Glomerular visceral epithelial cell (primary cell): ENCODE measurements around the gene UBE3D.
"Not testable (repeated sequence)": the region's sequence is repeated elsewhere in the genome, so short reads cannot be mapped to it uniquely, and the experiment has no call there.

Experiments used
- DNase-seq: peaks from one replicate; pipeline ENCODE4 v3.0.0-alpha.2; 2016; ENCODE audit errors: extremely low spot score

The UBE3D gene

DNA sequence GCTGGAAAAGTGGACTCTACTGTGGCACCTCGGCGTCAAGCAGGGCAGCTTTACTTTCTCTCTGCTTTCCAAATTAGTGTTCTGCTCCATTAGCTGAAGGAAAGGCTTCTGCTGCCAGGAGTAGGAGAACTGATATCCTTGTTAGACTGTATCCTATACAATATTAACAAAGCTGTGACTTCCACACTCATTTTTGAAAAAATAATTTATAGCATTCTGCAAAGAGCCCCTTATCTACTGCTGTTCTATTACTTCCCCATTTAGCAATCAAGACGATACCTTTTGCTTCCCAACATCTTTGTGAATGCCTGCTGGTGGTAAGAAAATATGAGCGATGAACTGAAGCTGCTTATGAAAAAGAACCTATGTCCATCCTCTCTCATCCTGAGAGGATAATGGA, 151.1 kb downstream of the UBE3D start:
- DNase-seq, result no peak

DNA sequence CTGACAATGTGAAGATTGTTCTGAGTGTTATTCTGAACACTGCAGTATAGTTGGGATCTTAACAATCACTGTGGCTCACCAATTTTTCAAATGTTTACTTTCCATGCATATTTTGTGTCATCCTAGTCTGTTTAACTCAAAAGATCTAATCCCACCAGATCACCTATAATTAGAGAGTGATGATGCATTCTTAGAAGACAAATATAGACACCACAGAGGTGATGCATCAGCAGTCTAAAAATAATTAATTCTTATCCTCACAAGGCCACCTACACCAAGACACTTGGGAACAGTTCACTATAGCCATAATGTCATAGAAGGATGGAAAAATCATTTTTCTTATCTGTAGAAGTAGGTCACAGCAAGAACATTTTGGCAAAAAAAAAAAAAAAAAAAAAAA, 154.8 kb downstream of the UBE3D start:
- DNase-seq, result no peak

DNA sequence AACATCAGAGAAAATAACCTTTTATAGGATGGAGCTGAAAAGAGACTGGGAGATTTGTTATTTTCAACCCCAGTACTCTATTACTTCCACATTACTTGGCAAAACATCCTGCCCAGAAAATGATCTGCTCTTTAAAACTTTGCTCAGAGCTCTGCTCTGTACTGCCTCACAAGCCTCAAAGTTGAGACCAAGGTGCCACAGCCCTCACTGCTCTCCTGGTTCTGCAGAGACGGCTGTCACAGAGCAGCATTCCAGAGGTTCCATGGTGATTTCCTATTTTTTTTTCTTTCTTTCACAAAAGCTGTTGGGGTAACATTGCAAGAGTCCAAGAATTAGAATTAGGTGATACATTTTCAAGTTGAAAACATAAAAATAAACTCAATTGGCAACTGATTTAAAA, 155.2 kb downstream of the UBE3D start:
- no peak for DNase-seq

DNA sequence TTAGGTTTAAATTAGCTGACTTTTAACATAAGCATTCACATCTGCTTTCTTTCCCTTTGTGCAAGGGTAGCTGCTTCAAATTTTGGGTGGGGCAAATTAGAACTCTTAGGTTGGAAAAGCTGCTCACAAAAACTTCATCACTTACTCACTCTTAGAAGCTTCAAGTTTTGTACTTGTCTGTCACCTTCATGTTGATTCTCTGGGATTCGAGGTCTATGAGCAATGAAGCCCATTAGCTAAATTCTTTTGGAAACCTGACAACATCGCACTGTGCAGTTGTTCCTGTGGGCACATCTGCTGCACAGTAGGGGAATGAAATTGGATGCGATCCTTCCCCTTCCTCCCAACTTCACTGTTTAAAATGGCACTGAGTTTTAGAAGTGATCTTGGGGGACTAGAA, 156.1 kb downstream of the UBE3D start:
- no peak for DNase-seq

DNA sequence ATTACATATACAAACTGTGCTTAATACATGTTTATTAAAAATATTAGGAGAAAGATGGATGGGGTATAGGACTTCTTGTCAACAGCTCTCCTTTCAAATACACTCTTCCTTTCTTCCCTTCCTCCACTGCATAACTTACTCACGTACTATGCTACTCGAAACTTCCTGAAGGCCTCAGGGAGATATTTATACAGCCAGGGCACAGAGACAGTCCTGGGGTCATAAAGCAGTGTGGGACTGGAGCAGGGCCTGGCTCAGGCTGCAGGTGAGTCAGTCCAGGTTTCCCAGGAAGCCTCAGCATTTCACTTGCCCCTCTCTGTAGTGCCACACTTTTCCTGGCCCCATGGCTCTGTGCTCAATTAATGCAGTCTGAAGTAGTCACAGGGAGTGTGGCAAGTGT, 157.0 kb downstream of the UBE3D start:
- no peak for DNase-seq

DNA sequence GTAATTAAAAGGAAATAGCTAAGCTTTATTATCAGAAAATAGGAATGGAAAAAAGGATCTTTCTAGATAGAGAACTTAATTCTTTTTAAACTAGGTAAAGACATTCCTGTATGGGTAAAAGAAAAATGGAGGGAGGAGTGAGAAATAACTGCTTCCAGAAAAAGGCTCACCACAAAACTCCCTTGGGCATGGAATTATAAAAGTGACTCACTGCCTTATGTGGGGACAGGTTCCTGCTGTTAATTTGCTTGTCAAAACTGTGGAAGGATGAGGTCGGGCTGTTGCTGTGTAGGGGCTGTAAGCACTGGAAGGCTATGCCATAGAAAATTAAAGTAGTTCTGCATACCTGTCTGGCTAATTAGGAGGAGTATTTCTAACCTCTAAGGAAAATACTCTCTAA, 158.7 kb downstream of the UBE3D start:
- DNase-seq, result peak; percentile 67

DNA sequence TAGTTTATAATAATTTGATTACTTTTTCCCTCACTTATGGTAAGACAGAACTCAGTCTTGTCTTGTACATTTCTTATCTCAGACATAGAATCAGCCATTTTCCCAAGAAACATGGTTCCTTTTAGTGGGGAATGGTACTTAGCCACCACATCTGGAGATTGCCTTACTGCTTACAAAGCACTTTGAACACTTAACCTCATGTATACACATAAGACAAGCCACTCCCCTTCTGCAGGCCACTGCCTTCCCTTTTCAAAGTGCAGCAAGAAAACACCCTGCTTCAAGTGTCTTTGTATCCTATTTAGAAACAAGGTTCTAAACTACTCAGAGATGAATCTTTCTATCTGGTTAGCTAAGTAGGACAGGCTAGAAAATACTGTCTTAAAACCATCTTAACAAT, 159.2 kb downstream of the UBE3D start:
- DNase-seq, result no peak

DNA sequence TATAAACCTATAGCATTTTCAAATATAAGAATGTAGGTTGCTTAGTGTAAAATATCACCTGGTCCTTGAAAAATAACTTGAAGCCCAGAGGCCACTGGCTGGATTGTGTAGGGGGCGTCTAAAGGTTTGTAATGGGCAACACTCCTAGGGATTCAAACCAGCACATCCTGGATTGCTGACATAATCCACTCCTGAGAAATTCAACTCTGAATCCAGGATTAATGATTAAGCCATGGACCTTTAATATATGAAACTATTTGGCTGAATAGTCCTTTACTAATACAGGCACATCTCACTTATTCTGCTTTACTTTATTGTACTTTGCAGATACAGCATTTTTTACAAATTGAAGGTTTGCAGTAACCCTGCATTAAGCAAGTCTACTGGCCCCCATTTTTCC, 160.8 kb downstream of the UBE3D start:
- DNase-seq, result peak; percentile 40

DNA sequence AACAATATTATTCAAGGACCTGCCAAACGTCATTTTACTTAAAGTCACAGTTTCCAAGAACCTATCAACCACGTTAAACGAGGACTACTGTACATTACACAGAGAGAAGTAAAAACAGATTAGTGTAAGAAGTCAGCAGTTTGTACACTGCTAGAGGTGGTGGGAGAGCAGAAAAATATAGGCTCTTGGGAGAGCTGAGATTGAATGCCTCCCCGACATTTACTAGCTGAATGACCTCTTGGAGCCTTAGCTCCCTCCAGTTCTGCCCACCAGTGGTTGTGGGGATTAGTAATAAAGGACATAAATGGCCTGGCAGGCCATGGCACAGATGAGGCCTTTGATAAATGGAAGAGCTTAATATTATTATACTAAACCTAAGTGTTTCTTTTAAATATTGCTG, 161.4 kb downstream of the UBE3D start:
- no peak for DNase-seq

DNA sequence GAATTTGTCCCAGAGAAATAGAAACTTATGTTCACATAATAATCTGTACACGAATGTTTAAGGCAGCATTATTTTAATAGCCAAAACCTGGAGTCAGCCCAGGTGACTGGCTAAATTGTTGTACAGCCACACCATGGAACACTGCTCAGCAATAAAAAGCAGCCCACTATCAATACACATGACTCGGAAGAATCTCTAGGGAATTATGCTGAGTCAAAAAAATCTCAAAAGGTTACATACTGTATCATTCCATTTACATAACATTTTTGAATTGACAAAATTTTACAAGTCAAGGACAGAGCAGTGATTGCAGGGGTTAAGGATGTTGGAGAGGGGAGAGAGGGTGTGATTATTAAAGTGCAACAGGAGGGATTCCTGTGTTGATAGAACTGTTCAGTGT, 163.4 kb downstream of the UBE3D start:
- DNase-seq, result no peak

DNA sequence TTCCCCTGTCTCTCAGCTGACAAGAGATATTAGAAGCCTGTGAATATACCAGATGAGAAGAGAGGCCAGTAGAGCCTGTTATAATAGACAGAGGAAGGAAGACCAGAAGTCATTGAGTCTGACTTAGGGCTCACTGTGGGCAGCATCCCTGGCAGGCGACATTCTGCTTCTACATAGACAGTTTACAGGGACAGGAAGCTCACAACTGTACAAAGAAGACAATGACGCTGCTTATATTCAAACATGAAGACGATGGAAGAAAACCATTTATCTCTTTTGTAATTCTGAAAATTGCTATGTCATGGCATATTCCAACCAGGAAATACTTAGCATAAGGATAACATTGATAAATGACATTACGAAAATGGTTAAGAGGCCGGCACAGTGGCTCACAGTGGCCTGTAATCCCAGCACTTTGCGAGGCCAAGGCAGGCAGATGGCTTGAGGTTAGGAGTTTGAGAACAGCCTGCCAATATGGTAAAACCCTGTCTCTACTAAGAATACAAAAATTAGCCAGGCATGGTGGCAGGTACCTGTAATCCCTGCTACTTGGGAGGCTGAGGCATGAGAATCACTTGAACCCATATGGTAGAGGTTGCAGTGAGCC, 170.9 kb downstream of the UBE3D start:
- no peak for DNase-seq

DNA sequence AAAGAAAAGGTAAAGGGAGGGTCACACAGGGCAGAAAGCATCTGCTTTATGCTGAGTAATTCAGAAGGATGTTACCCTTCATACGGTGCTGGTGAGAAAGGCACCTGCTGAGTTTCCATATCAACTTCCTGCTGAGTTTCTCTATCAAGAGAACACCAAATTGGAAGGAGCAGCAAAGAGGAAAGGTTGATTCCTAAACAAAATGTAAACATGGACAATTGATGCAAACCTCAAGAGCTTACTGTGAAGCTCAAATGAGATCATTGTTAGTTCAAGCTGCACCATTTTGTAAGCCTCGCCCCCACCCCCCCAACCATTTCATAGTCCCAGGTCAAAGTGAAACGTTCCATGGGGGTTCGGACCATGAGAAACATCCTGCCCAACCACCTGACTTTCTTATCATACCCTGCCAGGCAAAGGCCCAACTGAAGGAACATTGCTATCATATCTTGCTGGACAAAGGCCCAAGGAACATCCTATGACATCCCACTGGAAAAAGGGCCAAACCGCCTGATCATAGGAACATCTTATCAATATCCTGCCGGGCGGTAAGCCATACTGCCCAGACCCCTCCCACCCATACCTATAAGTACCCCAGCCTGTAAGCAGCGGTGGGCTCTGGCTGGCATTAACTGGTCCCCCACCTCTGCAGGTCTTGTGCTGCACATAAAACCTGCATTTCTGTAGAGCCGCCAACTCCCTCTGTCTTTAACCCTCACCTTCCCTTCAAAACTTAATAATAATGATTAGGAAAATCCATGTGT, 171.6 kb downstream of the UBE3D start:
- no peak for DNase-seq

DNA sequence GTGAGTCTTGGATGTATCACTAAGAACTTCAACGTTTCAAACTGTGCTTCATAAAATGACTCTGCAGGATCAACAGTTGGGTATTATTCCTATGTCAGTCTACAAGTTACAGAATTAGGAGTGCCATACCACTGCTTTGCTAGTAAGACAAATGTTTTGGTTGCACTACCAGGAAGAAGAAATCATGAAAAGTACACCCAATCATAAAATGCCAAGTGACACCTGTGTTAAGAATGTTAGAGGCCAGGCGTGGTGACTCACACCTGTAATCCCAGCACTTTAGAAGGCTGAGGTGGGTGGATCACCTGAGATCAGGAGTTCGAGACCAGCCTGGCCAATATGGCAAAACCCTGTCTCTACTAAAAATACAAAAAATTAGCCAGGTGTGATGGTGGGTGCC, 174.1 kb downstream of the UBE3D start:
- DNase-seq, result not testable (repeated sequence)

DNA sequence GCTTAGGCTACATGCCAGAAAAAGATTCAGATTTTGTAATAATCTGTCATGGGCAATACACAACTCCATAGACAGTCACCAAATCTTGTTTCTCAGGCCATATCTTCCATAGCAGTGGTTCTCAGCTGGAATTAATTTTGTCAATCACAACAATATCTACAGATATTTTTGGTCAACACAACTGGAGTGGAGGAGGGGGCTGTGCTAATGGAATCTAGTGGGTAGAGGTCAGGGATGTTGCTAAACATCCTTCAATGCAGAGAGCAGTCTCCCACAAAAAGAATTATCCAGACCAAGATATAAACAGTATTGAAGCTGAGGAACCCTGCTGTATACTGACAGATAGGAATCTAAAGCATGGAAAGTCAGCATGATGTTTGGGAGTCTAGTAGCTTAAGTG, 174.6 kb downstream of the UBE3D start:
- no peak for DNase-seq

DNA sequence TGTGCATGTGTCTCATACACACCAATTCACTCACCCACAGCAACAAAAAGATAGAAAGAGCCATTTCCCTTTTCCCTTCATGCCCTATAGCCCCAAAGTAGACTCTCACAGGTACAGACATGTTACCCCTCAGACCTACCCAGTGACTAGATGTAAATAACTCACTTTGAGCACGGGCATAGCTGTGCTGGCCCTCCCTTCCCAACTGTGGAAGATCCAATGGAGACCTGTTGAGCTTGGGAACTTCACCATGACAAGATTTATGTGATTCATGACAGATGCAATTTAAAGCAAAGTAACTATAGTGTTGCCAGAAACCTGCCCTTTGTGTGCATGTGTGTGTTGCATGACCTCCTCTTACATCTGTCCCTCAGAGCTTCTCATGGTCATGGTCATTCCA, 175.4 kb downstream of the UBE3D start:
- no peak for DNase-seq

DNA sequence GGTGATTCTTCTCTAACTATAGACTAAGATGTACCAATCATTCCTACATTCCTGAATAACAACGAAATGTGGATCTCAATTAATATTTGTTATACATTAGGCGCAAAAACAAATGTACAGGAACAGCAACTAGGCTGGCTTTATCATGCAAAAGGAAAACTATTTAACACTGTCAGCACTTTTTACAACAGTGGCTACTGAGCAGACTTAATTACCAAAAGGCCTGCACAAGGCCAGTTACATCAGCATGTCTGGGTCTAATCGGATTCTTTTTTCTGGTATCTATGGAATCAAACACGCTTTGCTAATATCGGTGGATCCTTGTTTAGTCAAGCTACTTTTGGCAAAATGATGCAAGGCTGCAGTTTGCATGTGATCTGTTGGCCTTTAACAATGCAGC, 176.5 kb downstream of the UBE3D start:
- DNase-seq, result no peak

DNA sequence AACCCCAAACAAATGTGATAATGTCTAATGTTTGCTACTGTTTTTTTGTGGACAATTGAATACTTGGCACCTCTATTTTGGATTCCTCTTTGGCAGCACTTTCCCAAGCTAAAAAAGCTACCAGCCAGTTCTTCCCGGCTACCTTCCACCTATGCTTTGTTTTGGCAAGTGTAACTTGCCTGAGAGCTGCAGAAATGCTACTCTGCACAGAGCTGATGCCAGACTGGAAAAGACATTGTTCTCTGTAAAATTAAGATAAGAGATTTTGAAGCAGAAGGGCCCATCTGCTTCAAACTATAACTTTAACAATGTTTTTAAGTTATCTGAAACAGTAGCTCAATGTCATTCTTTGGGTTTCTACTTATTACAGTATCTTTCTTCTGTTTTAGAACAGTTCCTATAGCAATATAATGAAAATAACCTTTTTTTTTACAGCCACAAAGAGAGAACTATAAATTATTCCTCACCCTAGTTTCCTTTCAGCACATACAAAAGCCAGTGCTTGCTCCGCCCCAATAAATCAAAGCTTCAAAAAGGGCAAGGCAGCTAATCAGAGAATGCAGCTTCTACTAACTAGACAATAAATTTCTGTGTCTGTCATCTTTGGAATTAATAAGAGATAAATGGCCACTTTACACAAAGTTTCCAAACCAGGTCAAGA, 183.1 kb downstream of the UBE3D start:
- no peak for DNase-seq

DNA sequence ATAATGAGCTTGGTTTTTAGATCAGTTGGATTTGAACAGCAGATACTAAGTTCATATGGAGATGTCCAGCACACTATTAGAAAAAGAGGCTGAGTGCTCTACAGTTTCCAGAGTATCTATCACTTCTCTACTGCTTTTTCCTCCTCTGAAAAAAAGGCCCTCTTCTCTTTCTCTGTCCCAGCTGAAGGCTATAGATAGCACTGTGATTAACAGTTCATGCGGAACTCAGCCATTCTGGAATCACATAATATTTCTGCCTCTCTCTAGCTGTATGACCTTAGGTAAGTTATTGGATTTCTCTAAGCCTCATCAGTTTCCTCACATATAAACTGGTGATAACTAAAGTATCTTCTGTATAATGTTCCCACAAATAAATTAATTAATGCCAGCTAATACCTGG, 184.1 kb downstream of the UBE3D start:
- DNase-seq, result no peak

DNA sequence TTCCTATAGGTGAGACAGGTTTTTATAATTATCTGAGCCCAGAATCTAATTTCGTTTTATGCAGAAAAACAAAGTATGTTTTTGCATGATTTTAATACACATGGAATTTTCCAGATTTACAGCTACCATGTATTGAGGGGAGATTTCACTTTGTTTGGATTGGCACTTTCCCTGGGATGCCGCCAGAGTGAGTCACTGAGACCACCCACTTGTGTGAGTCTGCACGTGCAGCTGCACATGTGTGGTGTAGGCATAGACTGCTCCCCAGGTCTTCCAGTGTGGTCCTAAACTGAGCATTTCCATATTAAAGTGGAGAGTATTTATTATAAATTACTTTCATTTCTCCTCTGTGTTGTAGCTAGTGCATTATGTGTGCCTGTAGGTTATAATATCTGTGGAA, 186.8 kb downstream of the UBE3D start:
- DNase-seq, result peak; percentile 72

DNA sequence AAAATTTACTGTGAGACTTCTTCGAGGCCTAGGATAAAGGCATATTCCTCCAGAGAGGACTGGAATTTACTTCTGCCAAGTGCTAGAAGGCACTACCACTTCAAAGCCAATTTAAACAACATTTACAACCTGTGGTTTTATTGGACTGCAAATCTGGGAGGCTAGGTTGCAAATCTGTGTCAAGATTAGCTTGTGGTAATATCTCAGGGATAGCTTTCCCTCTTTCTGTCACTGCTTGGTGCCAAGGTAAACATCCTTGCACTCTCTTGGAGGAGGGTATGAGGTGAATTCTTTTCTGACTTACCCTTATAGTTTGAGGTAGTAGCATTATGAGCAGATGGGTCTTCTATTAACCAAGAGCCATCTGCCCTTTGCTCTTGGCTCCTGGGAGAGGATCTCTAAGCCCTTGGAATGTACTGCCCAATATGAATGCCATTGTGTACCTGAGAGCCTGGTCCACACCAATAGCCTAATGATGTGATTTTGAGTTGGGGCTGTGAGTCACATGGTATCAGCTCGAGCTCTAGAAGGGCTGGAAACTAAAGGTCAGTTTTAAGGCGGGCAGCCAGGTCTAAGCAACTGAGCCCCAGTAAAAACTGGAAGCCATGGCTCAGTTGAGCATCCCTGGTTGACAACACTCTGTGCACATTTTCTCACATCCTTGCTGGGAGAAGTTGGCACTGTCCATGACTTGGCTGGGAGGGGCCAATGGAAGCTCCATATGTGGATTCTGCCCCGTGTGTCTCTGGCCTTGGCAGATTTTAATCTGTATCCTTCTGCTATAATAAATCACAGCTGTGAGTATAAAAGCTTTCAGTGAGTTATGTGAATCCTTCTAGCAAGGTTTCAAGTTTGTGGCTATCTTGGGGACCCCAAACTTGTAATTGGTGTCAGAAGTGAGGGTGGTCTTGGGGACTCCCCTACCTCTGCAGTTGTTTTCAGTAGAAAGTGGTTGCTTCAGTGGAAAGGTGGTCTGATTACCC, 188.1 kb downstream of the UBE3D start:
- peak; percentile 91 for DNase-seq

DNA sequence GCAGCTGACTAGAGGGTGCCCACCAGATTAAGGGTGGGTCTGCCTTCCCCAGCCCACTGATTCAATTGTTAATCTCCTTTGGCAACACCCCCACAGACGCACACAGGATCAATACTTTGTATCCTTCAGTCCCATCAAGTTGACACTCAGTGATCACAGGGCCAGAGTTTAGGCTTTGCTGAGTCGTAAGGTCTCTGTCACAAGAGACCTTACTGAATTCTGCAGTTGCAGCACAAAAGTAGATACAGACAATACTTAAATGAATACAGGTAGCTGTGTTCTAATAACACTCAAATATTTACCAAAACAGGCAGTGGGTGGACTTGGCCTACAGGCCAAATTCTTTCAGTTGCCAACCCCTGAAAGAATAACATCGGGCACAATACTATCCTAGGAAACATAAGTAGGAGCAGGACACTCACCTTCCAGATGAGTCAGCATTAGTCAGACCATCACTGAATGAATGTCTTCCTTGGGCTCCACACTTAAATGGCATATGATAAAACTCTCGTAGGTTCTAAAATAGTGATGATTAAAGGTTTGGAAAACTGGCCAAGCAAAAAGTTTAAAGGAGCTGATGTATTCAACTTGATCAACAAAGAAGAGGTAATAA, 190.0 kb downstream of the UBE3D start:
- peak; percentile 87 for DNase-seq

DNA sequence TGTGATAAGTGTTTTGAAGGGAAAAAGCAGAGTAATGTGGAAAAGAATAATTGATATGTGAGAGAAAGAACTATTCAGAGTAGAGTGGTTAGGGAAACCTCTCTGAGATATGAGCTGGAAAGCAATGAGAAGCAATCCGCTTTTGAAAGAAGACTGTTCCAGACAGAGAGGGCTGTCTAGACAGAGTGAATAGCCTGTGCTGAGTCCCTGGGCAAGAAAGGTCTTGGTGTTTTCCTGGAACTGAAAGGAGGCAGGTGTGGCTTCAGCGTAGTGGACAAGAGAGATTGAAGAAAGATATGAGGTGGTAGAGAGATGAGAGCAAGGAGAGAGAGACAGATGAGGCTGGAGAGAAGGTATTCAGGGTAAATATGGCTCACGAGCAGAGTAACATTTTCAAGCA, 190.8 kb downstream of the UBE3D start:
- no peak for DNase-seq
